OCI-LY1 (cell line): ENCODE results near the gene GALNT10.

ENCODE experiments used
- H2AFZ ChIP-seq: fragments of 200-600 bp; sonication (generic), shearing (Covaris generic); 2 replicates; pipeline ENCODE4 v1.6.0; 2014; ENCODE audit warnings: antibody characterized with exemption, mild to moderate bottlenecking, low read length
- H3F3A ChIP-seq: fragments of 200-600 bp; sonication (generic), shearing (Covaris generic); 2 replicates; pipeline ENCODE4 v1.6.0; 2014; ENCODE audit warnings: mild to moderate bottlenecking, antibody characterized with exemption, low read length, moderate library complexity; ENCODE audit not compliant: insufficient read depth
- H3K27ac ChIP-seq: fragments of 200-600 bp; sonication (generic); 2 replicates; pipeline ENCODE4 v1.5.1; 2014; ENCODE audit warnings: low read length, mixed run types, mild to moderate bottlenecking, low read depth; ENCODE audit not compliant: poor library complexity, severe bottlenecking
- H3K27me3 ChIP-seq: fragments of 200-600 bp; sonication (generic); 2 replicates; pipeline ENCODE4 v1.6.0; 2014; ENCODE audit warnings: antibody characterized with exemption, mild to moderate bottlenecking, low read length, moderate library complexity; ENCODE audit not compliant: insufficient read depth
- H3K36me3 ChIP-seq: fragments of 200-600 bp; sonication (generic); 2 replicates; pipeline ENCODE4 v1.6.1; 2014; ENCODE audit warnings: mild to moderate bottlenecking, antibody characterized with exemption, low read length, moderate library complexity, mixed read lengths; ENCODE audit not compliant: insufficient read depth
- H3K4me1 ChIP-seq: fragments of 200-600 bp; sonication (generic); 2 replicates; pipeline ENCODE4 v1.5.1; 2014; ENCODE audit warnings: mild to moderate bottlenecking, low read length, moderate library complexity; ENCODE audit not compliant: insufficient read depth, severe bottlenecking
- H3K4me2 ChIP-seq: fragments of 200-600 bp; sonication (generic), shearing (Covaris generic); 2 replicates; pipeline ENCODE4 v1.6.1; 2014; ENCODE audit warnings: low read length
- H3K4me3 ChIP-seq: fragments of 200-600 bp; sonication (generic); 2 replicates; pipeline ENCODE4 v1.5.1; 2014; ENCODE audit warnings: low read length, low read depth, mild to moderate bottlenecking, mixed read lengths; ENCODE audit not compliant: poor library complexity, severe bottlenecking
- H3K79me2 ChIP-seq: fragments of 200-600 bp; shearing (Covaris generic); 2 replicates; pipeline ENCODE4 v1.6.1; 2016; ENCODE audit warnings: mixed run types, low read length, mixed read lengths; ENCODE audit not compliant: insufficient read depth
- H3K9ac ChIP-seq: fragments of 200-600 bp; sonication (generic), shearing (Covaris generic); 2 replicates; pipeline ENCODE4 v1.6.1; 2014; ENCODE audit warnings: mild to moderate bottlenecking, low read length, mixed read lengths
- H3K9me2 ChIP-seq: fragments of 200-600 bp; sonication (generic), shearing (Covaris generic); 2 replicates; pipeline ENCODE4 v1.6.1; 2014; ENCODE audit warnings: low read depth, mild to moderate bottlenecking, low read length, mixed read lengths
- H3K9me3 ChIP-seq: fragments of 200-600 bp; shearing (Covaris generic); 2 replicates; pipeline ENCODE4 v1.6.1; 2014; ENCODE audit warnings: low read length, mixed read lengths
- H4K20me1 ChIP-seq: fragments of 200-600 bp; sonication (generic), shearing (Covaris generic); 2 replicates; pipeline ENCODE4 v1.6.0; 2016; ENCODE audit warnings: mild to moderate bottlenecking, low read length; ENCODE audit not compliant: insufficient read depth
- CTCF ChIP-seq: fragments of 200-600 bp; sonication (generic), shearing (Covaris generic); IDR thresholded peaks from 2 replicates; pipeline ENCODE4 v1.5.1; 2017; ENCODE audit warnings: mild to moderate bottlenecking, antibody characterized with exemption, low read length, moderate library complexity, mixed read lengths
- EZH2 ChIP-seq: fragments of 200-600 bp; sonication (generic), shearing (Covaris generic); IDR thresholded peaks from 2 replicates; pipeline ENCODE4 v1.8.0; 2017; ENCODE audit warnings: borderline replicate concordance, mixed run types, mild to moderate bottlenecking, antibody characterized with exemption, low read length, moderate library complexity, mixed read lengths

Gene GALNT10

GRCh38 chr5:154470137-154470536 lies 279.6 kb downstream of the GALNT10 start:
- Histone ChIP-seq H2AFZ (no peak overlapping the region), H3K9ac (no peak overlapping the region), H3K27me3 (no peaks in the 10 kb centered on the region), H3K4me2 (no peak overlapping the region), H4K20me1 (no peaks in the 10 kb centered on the region), H3K27ac (no peak overlapping the region), H3K9me2 (no peaks in the 10 kb centered on the region), H3K36me3 (no peaks in the 10 kb centered on the region), H3K79me2 (no peaks in the 10 kb centered on the region), H3K9me3 (no peaks in the 10 kb centered on the region), H3K4me3 (no peak overlapping the region), H3K4me1 (no peaks in the 10 kb centered on the region), H3F3A (no peaks in the 10 kb centered on the region)
- TF ChIP-seq EZH2 (no peak), CTCF (no peak)
